HG02870 (cell line): ENCODE results near the gene CPA1.

Experiments used
- ATAC-seq: cut with Tn5 transposase; IDR thresholded peaks from one replicate; pipeline ENCODE4 v1.9.1; 2021; ENCODE audit warnings: mild to moderate bottlenecking, moderate library complexity; ENCODE audit not compliant: unreplicated experiment

The CPA1 gene

GRCh38 chr7:130423501-130424037 is 43.3 kb downstream of the CPA1 start:
- no peak for ATAC-seq

GRCh38 chr7:130425796-130426195 is 45.5 kb downstream of the CPA1 start:
- ATAC-seq, result no peak

GRCh38 chr7:130426564-130426963 is 46.3 kb downstream of the CPA1 start:
- no peak for ATAC-seq

GRCh38 chr7:130429019-130429418 is 48.7 kb downstream of the CPA1 start:
- no peak for ATAC-seq

GRCh38 chr7:130430115-130430514 is 49.8 kb downstream of the CPA1 start:
- no peak for ATAC-seq

GRCh38 chr7:130430841-130431666 is 50.8 kb downstream of the CPA1 start:
- no peak for ATAC-seq

- ATAC-seq, result no peak
Observed at GRCh38 chr7:130432886-130433285, 52.6 kb downstream of the CPA1 start.

GRCh38 chr7:130433301-130433700 is 53.0 kb downstream of the CPA1 start:
- ATAC-seq, result no peak

GRCh38 chr7:130435311-130435854 is 55.1 kb downstream of the CPA1 start:
- ATAC-seq, result no peak

- no peak for ATAC-seq
Observed at GRCh38 chr7:130436253-130436652, 56.0 kb downstream of the CPA1 start.
